GM12892 (cell line): ENCODE data around the gene RDH12.

Source experiments
- POLR2A ChIP-seq: IDR thresholded peaks from 2 replicates; pipeline ENCODE4 v1.6.1; 2011; ENCODE audit warnings: low read depth, low read length, control low read depth
- POLR2AphosphoS5 ChIP-seq: IDR thresholded peaks from 2 replicates; pipeline ENCODE4 v1.6.1; 2011; ENCODE audit warnings: low read depth, low read length, control low read depth
- TAF1 ChIP-seq: IDR thresholded peaks from 2 replicates; pipeline ENCODE4 v1.6.1; 2011; ENCODE audit warnings: low read depth, mild to moderate bottlenecking, control low read depth, low read length, borderline replicate concordance

GRCh38 chr14:67680121-67680602, 21.5 kb upstream of the RDH12 start:
- TF ChIP-seq POLR2AphosphoS5: no peak
- no peak for TF ChIP-seq POLR2A
- no peak for TF ChIP-seq TAF1
